A204.1 (cell line): ENCODE results near the gene PRPSAP1.
"Not testable (repeated sequence)": the region's sequence is repeated elsewhere in the genome, so short reads cannot be mapped to it uniquely, and the experiment has no call there.

ENCODE experiments used
- FAIRE-seq: peaks from 2 replicates; lab custom pipeline; 2012; peaks lifted over from hg19 to GRCh38; lab: Jason Lieb, UNC

Gene PRPSAP1

DNA sequence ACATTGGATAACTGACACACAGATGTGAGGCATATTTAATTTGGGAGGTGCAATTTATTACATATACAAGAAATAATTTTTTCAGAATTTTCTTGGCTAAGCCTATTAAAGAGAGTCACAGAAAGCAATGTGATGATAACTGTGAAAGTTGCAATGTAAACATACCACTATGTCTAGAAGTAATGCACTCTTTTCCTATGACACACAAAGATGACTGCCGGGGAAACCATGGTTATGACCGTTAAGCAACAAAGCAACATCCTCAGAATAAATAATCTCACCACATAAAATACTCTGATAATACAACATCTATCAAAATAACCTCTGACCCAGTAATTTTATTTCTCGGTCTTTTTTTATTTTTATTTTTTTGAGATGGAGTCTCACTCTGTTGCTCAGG, 35.1 kb downstream of the PRPSAP1 start:
- FAIRE-seq: no peak

DNA sequence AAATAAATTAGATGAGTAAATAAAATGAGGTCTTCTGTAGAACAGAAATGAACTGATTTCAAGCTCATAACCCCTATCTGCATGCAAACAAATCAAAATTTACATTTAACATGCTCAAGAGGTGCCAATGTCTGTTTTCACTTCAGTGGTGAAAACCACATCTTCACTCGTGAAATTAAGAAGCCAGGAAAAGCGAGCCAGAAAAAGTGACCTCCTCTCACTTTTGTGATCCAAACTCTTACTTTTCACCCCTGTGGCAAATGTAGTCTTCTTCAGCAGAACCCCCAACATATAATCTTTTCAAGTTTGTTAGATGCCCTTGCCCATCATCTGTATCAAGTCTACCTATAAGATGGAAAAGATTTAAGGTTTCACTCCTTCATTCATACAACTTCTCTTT, 36.2 kb downstream of the PRPSAP1 start:
- FAIRE-seq: no peak

DNA sequence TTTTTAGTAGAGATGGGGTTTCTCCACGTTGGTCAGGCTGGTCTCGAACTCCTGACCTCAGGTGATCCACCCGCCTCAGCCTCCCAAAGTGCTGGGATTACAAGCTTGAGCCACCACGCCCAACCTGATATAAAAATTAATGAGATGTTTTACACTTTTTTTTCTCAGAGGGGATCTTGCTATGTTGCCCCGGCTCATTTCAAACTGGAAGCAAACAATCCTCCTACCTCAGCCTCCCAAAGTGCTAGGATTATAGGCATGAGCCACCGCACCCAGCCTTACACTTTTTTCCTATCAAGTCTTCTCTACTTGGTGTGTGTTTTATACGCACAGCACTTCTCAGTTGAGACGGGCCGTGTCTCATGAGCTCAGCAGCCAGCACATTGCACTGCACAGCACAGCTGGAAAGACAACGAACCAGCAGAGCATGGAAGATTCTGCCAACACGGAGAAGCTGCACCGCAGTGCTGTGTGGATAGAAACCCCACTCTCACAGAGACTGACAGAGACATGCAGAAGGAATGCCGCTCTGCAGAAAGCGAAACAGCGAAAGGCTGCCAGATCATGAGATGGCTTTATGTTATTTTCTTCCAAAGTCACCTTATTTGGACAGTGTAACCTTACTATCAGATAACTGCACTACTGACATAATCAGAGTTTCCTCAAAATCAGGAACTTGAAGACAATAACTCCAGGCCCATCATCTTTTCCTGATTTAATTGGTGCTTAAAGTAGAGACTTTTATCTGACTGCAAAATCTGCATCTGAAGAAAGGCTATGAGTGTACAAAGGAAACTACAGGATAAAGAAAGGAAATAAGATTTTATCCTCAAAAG, 39.1 kb downstream of the PRPSAP1 start:
- FAIRE-seq: no peak

DNA sequence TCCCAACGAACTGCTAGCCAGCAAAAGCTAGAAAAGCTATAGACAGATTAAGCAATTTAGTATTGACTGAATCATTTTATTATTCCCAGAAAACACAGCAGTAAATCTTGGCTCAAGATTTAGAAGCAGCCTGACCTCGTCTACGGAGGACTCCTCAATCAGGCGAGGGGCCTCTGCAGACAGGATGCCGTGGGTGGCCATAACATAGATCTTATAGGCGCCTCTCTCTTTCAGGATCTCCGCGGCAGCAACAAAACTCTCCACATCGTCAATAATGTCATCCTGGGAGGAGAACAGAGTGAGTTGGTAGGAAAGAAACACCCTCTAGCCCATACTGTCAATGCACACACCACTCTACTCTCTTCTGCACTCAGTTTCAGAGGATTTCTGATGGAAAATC, 41.0 kb downstream of the PRPSAP1 start:
- FAIRE-seq: no peak

DNA sequence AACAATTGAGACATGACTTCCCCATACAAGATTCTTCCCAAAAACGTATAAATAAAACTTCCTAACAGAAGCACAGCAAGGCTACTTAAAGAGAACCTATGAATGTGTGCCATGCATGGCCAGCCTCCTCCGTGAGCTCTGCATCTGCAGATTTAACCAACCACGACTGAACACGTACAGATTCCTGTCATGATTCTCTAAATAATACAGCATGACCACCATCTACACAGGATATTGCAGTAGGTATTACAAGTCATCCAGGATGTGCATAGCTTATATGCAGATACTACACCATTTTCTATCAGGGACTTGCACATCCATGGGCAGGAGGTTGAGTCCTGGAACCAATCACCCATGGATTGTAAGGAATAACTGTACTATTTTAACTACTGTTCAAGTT, 44.3 kb downstream of the PRPSAP1 start:
- FAIRE-seq: no peak

DNA sequence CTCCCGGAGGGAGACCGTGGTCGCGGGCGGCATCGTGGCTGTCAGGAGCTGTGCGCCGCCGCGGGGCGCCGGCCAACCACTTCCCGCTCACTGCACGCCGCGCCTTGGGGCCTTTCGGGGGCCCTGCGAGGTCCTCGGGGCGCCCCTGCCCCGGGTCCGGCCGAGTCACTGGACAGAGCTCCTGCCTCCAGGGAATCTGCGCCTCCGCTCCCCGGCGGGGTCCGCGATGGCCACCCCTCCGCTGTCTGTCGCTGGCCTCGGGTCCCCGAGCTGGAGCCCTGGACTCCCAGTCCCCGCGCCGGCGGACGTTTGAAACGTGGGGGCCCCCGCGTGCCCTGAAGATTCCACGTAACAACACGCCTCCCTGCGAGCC, 45.8 kb downstream of the PRPSAP1 start, which contains the start of gene QRICH2:
QRICH2 (minus strand) TSS at position 311 of the 373 bp plus-strand sequence; CDS start at position 33, 278 bp downstream.
- FAIRE-seq: no peak

DNA sequence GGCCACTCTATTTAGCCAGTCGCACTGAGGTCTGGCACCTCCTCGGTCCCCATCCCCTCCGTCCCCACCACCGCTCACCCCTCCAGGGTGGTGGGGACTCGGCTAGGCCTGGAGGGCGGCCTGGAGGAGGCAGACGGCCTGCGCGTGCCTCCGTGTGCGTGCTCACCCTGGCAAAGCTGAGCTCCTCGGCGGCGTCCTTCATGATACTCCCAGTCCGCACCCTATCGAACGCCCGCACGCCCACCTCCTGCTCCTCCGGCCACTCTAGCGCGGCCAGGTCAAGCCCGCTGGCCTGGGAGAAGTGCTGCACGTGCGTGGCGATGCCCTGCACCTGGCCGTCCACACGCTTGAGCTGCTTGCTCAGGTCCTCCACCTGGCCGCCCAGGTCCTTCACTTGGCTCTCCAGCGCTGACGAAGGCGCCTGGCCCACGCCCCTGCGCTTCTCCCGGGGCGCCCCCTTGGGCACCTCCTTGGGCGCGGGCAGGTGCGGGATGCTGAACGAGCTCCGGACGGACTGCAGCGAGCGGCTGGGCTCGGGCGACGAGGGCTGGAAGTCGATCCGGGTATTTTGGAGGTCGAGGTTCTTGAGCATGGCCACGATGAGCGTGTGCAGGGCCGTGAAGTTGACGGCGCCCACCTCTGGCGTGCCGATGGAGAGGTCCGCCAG, 46.3 kb downstream of the PRPSAP1 start:
- FAIRE-seq: no peak

DNA sequence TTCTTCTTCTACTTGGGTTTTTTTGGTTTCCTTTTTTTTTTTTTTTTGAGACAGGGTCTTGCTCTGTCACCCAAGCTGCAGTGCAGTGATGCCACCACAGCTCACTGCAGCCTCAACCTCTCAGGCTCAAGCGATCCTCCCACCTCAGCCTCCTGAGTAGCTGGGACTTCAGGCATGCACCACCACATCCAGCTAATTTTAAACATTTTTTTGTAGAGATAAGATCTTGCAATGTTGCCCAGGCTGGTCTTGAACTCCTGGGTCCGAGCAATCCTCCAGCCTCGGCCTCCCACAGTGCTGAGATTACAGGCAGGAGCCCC, 48.6 kb downstream of the PRPSAP1 start:
- FAIRE-seq: not testable (repeated sequence)

DNA sequence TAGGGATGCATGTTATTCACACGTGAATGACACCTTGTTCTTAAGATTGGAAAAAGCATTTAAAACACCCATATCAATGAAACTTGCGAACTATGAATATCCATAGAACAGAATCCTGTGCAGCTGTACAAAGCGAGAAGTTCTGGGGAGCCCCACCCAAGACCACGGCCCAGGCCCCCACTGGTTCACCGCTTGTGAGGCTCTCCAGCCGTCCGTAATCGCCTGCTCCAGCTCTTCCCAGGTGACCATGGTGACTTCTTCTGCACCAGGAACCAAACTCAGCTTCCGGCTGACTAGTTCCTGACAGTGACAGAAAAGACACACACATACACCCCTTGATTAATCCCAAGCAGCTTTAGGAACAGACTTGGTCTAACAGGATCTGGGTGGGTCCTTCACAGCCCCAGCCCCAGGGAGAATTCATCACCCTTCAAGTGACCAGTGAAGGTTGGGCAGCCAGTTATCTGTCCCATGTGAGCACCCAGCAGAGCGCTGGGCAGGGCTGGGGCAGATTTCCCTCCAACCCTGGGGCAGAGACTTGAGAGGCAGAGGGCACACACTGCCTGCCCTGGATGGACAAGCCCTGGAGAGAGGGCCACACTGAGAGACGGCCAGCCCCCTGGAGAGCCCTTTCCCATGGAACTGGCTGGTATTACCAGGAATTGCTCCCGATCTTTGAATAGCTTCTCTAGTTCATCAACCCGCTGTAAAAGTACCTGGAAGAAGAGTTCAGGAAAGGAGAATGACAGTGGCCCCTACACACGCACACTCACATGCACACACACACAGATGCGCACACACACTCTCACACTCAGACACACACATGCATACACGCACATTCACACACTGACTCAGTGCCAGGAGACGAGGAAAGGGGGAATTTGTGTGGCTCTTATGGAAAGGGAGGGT, 49.2 kb downstream of the PRPSAP1 start:
- FAIRE-seq: no peak

DNA sequence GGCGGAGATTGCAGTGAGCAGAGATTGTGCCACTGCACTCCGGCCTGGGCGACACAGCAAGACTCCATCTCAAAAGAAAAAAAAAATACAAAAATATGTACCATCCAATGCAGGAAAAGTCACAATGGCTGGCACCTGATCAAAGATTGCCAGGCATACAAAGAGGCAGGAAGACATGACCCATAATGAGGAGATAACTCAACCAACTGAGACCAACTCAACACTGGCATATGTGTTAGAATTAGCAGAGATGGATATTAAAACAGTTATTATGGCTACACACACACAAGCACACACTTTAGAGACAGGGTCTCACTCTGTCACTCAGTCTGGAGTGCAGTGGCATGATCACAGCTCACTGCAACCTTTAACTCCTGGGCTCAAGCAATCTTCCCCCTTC, 56.3 kb downstream of the PRPSAP1 start:
- no peak for FAIRE-seq

DNA sequence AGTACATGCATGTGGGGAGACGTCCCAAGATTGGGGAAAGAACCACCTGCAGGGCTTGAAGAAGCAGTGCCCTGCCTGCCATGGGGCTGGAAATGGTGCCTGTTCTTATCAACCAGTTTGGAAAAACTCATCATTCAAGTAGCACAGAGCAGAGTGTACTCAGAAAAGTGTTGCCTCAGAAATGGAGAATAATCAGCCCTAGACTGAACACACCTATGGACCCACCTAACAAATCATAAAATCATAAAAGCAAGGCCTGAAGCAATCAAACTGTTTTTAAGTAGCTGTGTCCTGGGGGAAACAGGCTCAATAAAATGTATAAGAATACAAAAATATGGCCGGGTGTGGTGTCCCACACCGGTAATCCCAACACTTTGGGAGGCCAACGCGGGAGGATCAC, 56.8 kb downstream of the PRPSAP1 start:
- no peak for FAIRE-seq

DNA sequence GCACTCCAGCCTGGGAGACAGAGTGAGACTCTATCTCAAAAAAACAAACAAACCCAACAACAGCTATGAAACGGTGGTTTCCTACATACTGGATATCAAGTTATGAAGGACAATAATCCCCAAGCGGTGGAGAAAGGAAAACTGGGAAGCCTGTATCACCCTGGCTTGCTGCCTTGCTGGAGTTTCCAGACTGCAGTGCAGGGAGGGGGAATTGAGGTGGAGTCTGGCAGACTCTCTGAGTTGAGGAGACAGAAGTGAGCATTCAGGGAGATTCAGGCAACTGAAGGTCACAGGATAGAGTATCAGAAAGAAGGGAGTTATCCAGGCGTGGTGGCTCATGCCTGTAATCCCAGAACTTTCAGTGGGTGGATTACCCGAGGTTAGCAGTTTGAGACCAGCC, 57.5 kb downstream of the PRPSAP1 start:
- no peak for FAIRE-seq

DNA sequence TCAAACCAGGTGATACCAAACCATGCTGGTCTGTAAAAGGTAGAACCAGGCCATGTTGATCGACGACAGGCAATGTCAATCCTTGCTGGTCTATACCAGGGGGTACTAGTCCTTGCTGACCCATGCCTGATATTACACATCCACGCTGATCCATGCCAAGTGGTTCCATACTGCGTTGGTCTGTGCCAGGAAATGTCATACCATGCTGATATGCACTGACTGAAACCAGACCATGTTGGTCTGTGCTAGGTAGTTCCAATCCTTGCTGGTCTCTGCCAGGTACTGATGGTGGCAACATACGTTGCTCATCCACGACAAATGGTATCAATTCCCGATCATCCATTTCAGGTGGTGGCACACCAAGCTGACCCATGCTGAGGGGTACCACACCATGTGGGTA, 60.6 kb downstream of the PRPSAP1 start:
- FAIRE-seq: no peak

DNA sequence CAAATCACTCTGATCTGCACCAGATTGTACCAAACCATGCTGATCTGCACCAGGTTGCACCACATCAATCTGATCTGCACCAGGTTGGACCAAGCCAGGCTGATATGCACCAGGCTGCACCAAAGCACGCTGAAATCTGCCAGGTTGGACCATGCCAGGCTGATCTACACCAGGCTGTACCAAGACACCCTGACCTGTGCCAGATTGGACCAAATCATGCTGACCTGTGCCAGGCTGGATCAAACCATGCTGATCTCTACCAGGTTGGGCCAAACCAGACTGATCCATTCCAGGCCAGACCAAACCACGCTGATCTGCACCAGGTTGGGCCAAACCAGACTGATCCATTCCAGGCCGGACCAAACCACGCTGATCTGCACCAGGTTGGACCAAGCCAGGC, 61.1 kb downstream of the PRPSAP1 start:
- no peak for FAIRE-seq

DNA sequence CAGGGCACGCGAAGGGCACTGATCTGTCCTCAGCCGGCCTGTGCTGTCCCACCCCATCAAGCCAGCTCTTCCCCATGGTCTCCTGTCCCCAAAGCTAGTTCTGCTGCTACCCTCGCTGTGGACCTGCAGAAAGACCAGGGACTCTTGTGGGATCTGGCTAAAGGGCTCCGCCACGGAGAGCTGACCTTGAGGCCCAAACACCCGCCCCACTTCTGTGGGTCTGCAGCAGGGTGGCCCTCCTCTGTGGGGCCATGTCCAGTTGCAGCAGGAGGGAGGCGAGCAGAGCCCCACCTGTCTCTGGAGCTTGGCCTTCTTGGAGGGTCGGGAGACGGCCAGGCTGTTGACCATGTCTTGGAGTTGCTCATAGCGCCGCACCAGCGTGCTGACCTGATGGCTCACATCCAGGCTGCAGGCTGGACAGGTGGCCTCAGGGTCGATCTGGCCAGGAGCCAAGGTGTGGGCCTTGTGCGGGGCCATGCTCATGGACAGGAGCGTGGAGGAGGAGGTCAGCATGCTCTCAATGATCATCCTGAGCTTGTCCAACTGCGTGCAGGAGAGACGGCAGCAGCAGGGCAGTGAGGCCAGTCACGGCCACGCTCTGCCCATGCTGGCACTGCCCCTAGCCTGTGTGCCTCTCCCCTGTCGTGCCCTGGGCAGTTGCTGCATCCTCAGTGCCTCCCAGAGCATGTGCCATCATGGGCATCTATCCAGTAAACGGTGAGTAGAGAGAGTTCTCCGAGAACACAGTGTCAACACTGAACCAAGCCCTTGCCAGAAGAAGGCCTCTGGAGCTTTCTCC, 71.9 kb downstream of the PRPSAP1 start:
- no peak for FAIRE-seq

DNA sequence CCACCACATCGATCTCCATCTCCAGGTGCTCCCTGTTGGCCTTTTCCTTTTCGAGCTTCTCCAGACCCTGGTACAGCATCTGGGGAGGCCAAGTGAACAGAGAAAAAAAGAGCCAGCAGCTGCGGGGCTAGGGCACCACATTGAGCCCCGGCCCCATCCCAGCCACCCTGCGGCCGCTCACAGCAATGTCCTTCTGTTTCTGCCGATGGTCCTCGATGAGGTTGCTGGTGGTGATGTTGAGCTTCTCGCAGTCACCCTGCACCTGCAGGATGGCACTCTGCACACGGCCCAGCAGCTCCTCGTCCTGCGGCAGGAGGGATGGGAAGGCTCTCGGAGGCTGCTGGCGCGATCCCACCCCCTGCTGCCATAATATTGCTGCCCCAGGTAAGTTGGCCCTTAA, 73.1 kb downstream of the PRPSAP1 start:
- no peak for FAIRE-seq

DNA sequence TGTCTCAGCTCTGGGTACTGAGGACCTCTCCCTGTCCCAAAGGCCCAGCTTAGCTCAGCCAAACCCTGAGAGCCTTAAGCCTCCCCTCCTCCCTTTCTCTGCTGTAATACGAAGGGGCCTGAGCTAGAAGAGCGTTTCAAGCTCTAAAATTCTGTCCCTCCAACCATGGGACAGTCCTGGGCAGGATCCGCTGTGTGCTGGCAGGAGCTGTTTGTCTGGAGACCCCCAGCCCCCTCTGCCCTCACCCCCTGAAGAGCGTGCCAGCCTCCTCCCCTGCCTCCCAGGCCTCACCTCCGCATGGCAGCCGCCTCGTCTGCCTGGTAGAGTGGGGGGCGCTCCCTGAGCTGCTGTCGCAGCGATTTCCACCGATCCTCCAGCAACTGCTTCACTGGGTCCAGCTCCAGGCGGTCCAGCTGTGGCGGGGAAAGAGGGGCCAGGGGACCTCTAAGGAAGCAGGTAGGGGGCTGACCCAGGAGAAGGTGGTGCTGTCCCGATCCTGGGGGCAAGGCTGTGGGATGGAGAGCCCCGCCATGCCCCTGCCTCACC, 73.9 kb downstream of the PRPSAP1 start:
- FAIRE-seq: no peak

DNA sequence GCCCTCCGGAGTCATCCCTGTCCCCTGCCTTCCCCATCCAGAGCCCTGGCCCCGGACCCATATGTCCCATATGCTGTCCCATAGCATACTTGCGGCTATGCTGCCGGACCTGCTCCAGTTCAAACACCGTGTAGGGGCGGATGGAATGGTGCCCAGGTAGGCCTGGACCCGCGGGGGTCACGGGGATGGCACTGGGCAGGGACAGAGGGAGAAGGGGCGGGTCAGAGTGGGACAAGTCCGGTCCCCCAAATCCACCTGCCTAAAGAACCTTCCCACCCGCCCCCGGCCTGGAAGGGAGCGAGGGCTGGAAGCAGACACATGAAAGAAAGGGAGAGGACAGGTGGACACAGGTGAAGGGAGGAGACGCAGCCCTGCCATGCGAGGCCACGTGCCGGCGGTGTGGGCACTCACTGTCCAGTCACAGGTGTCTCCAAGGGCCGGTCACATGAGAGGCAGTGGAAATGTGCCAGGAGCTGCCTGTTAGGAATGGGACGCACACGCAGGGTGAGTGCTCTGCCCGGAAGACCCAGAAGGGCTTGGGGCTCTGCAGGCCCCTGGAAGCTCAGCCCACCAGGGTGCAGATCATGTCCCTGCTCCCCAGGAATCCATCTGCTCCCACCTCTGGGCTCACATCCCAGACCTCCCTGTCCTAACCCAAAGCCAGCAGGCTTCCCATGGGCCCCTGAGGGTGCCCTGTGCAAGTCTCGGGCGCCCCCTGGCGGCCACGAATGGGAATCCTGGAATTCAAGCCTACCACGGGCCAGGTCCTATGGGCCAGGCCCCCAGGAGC, 74.6 kb downstream of the PRPSAP1 start:
- no peak for FAIRE-seq

DNA sequence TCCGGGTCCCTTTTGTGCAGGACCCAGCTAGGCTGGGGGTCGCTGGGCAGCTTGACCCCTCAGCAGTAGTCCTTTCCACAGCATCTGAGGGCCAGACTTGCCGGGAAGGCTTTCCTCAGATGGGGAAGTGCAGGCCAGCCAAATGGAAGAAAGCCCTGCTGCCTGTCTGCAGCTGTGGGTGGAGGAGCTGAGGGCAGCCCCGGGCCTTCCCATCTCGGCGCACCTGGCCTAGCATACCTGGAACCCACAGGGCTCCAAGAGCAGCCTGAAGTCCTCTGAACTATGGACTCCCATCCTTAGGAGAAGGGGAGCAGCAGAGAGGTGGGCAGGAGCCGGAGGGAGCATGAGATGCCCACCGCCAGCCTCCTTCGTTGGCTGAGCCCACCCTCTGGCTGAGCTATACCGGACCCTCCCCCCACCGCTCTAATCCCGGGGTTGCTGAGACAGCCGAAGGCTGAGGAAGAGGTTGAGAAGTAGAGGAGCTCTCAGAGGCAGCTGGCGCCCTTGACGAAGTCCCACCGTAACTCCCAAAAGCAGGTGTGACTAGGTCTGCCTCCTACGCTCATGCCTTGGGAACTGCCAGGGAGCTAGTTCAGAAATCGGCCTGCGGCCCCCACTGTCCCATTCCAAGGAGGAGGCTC, 75.3 kb downstream of the PRPSAP1 start:
- no peak for FAIRE-seq
